Right atrium auricular region (tissue), 2 donors: ENCODE data around the gene MAGIX. TPM values are rescaled to one million over a fixed set of nuclear protein-coding genes. Genes with fewer than 3 reads are reported as not detected.

Experiments
- DNase-seq: peaks from one replicate; pipeline ENCODE4 v3.0.0-alpha.2; 2019; ENCODE audit warnings: low spot score
- H3K27ac ChIP-seq, 2 donors: fragments of 200-600 bp; sonication (generic); 1 replicate in 1 of 2; 2 replicates in 1 of 2; pipeline ENCODE4 v1.5.1; 2016 to 2019
- H3K27me3 ChIP-seq, 2 donors: fragments of 200-600 bp; sonication (generic); one replicate each; pipeline versions ENCODE4 v1.5.1 to v1.6.0; 2017 to 2019
- H3K36me3 ChIP-seq: fragments of 200-600 bp; sonication (generic); one replicate; pipeline ENCODE4 v1.5.1; 2016
- H3K4me1 ChIP-seq, 2 donors: fragments of 200-600 bp; sonication (generic); one replicate each; pipeline versions ENCODE4 v1.5.1 to v1.6.0; 2017 to 2019
- H3K4me3 ChIP-seq, 2 donors: fragments of 200-600 bp; sonication (generic); 1 replicate in 1 of 2; 2 replicates in 1 of 2; pipeline ENCODE4 v1.5.1; 2017 to 2019; ENCODE audit warnings: mild to moderate bottlenecking in 1 of 2, moderate library complexity in 1 of 2
- H3K9me3 ChIP-seq, 2 donors: fragments of 200-600 bp; sonication (generic); one replicate each; pipeline ENCODE4 v1.5.1; 2019
- total RNA-seq, 2 donors: library from RNA; depleted of rRNA; stranded (reverse); fragments of >200 nt; gene quantifications; one replicate each; pipeline ENCODE4 v1.1.0, GENCODE V29; 2016
- TF ChIP-seq, protein P1 (sequence below), 2 donors: fragments of 200-600 bp; sonication (generic); IDR thresholded peaks; one replicate each; pipeline ENCODE4 v1.5.1; 2019; ENCODE audit warnings: antibody characterized with exemption in 2 of 2

The MAGIX gene
- total RNA-seq, 2 donors from 2014 or later, result 18.9 to 23.4 TPM

DNA sequence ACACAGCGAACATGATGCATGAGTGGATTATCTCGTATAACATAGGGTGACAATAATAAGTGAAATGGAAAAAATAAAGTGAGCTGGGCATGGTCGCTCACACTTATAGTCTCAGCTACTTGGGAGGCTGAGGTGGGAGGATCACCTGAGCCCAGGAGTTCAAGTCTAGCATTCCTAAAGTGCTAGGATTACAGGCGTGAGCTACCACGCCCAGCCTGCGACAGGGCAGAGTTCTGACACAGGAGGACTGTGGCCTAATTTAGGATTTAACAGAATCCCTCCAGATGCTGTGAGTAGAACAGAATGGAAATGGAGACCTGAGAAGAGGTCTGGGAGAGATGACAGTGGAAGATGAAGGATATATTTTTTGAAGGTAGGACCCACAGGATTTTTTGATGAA is 27.0 kb downstream of the MAGIX start:
- TF ChIP-seq, protein P1, sequence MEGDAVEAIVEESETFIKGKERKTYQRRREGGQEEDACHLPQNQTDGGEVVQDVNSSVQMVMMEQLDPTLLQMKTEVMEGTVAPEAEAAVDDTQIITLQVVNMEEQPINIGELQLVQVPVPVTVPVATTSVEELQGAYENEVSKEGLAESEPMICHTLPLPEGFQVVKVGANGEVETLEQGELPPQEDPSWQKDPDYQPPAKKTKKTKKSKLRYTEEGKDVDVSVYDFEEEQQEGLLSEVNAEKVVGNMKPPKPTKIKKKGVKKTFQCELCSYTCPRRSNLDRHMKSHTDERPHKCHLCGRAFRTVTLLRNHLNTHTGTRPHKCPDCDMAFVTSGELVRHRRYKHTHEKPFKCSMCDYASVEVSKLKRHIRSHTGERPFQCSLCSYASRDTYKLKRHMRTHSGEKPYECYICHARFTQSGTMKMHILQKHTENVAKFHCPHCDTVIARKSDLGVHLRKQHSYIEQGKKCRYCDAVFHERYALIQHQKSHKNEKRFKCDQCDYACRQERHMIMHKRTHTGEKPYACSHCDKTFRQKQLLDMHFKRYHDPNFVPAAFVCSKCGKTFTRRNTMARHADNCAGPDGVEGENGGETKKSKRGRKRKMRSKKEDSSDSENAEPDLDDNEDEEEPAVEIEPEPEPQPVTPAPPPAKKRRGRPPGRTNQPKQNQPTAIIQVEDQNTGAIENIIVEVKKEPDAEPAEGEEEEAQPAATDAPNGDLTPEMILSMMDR (IDR thresholded peaks at IDR 0.05), result no peak
- Histone ChIP-seq H3K4me3 (no peak overlapping the region), H3K9me3 (no peaks in the 10 kb centered on the region), H3K27me3 (no peaks in the 10 kb centered on the region), H3K4me1 (peaks cover 0 to 9% of the 10 kb centered on the region in 2 donors), H3K27ac (peak overlapping the region; percentile 78 to 81), H3K36me3 (no peaks in the 10 kb centered on the region)
- DNase-seq, result no peak

DNA sequence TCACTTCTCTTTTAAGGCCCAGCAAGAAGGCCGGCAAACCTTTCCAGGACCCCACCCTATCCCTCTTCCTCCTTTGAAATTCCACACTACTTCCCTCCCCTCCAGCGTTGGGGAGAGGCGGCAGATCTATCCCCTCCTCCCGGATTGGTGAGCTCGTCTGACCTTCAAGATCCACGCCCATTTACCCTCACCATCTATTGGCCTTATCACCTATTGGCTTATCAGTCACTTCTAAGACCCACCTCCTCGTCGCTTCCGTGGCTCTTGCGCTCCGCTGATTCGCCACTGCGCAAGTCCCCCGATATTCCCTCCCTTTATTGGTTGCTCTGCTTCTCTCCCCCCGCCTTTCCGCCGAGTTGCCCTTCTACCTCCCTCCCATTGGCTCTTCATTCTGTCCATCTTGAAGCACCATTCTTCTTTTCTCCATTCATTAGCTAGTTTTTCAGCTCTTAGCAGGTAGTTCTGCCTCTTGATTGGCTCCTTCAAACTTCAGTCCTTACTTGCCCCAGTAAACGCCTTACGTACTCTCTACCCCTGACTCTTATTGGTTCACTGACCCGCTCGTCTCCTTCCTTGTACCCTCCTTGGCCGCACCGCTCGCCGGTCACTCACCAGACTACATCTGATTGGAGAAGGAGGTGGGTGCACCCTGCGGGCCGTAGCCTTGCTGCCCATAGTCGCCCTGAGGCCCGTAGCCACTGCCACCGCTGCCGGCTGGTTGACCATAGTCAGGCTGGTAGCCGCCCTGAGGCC is 28.4 kb downstream of the MAGIX start:
- peak overlapping the region; percentile 45 to 61 for H3K4me3 ChIP-seq
- H3K36me3 ChIP-seq, result no peaks in the 10 kb centered on the region
- peak overlapping the region; percentile 81 to 85 for H3K27ac ChIP-seq
- H3K27me3 ChIP-seq, result no peaks in the 10 kb centered on the region
- H3K9me3 ChIP-seq, result no peaks in the 10 kb centered on the region
- TF ChIP-seq, protein P1 (IDR thresholded peaks at IDR 0.05), result no peak
- peak; percentile 95 for DNase-seq
- no peaks in the 10 kb centered on the region for H3K4me1 ChIP-seq

- Histone ChIP-seq H3K4me1 (no peaks in the 10 kb centered on the region), H3K27me3 (no peaks in the 10 kb centered on the region), H3K36me3 (no peaks in the 10 kb centered on the region), H3K27ac (peak overlapping the region; percentile 80 to 85), H3K9me3 (no peaks in the 10 kb centered on the region), H3K4me3 (peak overlapping the region; percentile 45 to 61)
- TF ChIP-seq, protein P1 (IDR thresholded peaks at IDR 0.05), result no peak
- DNase-seq, result no peak
These were observed 29.0 kb downstream of the MAGIX start for GRCh38 chrX:49191574-49192011.

- TF ChIP-seq, protein P1 (IDR thresholded peaks at IDR 0.05), result peak; percentile 21 to 65
These were observed 30.3 kb downstream of the MAGIX start for GRCh38 chrX:49192722-49193328.

GRCh38 chrX:49193542-49193964 is 31.0 kb downstream of the MAGIX start:
- no peak overlapping the region for H3K27ac ChIP-seq
- no peaks in the 10 kb centered on the region for H3K36me3 ChIP-seq
- DNase-seq, result no peak
- no peaks in the 10 kb centered on the region for H3K4me1 ChIP-seq
- H3K4me3 ChIP-seq, result no peak overlapping the region
- H3K27me3 ChIP-seq, result no peaks in the 10 kb centered on the region
- TF ChIP-seq, protein P1 (IDR thresholded peaks at IDR 0.05), result no peak
- no peaks in the 10 kb centered on the region for H3K9me3 ChIP-seq

More at GRCh38 chrX:49192722-49193328, 30.3 kb downstream of the MAGIX start:
- no peaks in the 10 kb centered on the region for H3K36me3 ChIP-seq
- no peaks in the 10 kb centered on the region for H3K27me3 ChIP-seq
- no peaks in the 10 kb centered on the region for H3K4me1 ChIP-seq
- H3K27ac ChIP-seq, result no peak overlapping the region
- no peaks in the 10 kb centered on the region for H3K9me3 ChIP-seq
- DNase-seq, result no peak
- H3K4me3 ChIP-seq, result no peak overlapping the region
